Measurements from ENCODE around the gene PIGL.
"Not testable (repeated sequence)": the region's sequence is repeated elsewhere in the genome, so short reads cannot be mapped to it uniquely, and the experiment has no call there.

PIGL gene

DNA sequence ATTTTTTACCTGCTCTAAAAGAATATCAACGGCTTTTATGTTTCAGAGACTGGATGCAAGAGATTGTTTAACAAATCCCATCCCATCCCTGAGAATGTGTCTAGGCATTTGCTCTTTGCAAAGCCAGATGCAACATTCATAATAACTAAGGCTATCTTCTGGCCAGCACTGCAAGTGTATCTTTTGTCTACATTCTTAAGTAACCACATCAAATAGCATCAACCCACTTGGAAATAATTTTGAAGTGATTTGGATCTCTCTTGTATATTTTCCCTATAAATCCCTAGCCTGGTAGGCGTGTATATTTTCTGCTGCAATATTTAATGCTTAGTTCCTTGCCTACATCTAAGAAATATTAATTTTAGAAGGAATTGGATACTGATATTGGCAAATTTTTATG, 64.3 kb downstream of the PIGL start:
- DNase-seq = no peak

DNA sequence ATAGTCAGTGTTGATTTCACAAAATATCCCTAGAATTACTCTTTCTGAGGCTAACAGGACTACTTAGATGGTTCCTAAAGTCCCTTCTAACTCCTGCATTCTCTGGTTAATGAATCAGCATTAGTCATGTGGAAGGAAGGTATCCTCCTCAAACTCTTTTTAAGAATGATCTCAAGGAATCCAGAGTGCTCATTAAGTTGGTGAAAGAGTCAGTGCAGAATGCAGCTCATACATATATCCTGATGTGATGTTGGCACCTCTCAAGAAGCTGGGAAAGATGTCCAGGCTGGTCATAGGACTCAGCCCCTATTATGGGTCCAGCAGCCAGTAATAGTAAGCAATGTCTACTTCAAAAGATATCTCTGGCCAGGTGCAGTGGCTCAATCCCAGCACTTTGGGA, 65.5 kb downstream of the PIGL start:
- DNase-seq = no peak

- DNase-seq = no peak
Measured at GRCh38 chr17:16283705-16284104, 66.7 kb downstream of the PIGL start.

- DNase-seq = no peak
Measured at GRCh38 chr17:16285646-16286008, 68.6 kb downstream of the PIGL start.

DNA sequence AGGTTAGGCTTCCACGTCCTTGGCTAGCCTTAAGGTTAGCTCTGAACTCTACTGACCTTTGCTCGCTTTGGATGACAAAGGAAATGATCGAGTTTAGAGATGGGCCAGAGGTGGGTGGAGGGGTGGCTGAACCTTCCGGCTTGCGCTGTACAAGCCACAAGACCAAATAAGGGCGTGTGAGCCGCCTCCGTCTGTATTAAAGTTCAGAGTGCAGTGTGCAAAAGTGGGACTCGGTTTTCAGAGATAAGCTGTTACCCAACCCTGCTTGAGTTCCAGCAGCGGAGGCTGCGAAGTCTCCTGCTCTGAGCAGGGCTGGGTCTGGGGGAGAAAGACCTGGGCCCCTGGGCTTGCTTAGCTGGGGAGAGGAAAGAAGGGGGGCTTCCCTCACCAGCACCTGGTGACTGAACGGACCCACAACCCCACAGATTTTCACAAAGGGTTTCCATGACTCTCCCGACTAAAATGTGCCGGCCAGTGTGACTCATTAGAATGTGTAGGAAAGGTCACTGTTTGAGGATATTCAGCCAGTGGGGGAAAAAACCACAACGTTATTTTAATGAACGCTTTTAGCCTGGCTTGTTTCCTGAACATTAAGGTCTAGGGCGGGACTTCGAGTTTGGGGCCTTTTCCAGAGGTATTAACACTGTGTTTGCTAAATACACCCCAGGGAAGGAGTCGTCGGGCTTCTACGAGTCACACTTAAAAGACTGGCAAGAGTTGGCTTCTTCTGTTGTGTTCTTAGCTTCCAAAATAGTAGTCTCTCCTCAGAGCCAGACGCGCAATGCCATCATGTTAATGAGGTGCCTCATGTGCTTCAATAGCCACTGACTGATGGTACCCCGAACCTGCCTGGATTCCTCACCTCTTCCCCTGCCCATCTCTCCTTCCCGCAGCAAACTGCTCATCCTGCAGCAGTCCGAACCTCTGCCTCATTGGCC, 69.3 kb downstream of the PIGL start:
- peak; percentile 80 for DNase-seq

DNA sequence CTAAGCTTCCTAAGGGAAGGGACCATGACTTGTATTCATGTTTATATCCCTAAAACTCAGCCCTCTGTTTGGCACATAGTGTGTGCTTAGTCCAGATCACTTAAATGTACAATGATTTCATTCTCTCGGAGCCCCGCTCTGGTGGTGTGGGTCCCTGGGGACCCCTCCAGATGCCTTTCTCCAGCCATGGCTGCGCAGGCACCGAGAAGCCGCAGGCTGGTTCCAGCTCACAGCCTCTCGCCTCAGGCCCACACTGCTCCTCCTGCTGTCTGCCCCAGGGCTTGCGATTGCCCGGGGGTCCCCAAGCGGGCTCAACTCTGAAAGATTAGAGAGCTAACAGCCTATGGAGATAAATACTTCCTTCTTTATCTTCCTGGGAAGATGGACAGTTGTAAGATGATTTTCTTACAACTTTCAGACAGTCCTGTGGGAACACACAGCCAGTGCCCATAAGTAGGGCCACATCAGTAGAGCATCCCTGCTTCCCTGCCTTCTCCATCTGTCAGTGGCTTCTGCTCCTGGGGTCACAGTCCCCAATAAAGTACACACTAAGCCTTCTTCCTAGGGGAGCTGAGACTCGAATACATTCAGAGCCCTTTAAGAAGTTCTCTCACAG, 70.0 kb downstream of the PIGL start:
- peak; percentile 68 for DNase-seq

GRCh38 chr17:16287563-16288027, 70.6 kb downstream of the PIGL start:
- DNase-seq = peak; percentile 19

DNA sequence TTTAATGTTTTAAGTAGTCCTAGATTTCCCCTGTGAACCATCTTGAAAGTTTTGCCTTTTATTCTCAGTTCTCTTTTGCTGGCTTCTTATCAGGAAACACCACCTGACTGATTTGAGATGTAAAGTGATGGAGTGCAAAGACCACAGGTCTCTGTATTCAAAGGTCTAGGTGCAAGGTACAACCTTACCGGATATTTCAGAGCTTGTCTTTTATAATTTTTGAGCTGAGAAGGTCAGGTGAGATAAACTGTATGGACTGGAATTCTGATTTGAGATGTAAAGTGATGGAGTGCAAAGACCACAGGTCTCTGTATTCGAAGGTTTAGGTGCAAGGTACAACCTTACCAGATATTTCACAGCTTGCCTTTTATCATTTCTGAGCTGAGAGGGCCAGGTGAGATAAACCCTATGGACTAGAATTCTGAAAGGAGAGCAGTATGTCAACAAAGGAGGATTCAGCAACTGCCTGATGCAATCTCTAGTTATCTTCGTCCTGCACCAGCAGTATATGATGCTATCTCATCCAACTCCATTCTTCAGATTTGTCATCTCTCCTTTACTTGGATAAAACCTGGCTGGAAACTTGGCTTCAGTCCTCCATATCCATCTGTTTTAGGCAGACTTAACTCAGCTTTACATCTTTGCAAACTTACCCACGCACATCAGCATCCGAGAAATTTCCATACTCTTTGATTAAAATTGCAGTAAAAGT, 72.0 kb downstream of the PIGL start:
- DNase-seq = no peak

GRCh38 chr17:16293931-16294330, 76.9 kb downstream of the PIGL start:
- DNase-seq = no peak

GRCh38 chr17:16294560-16294959, 77.5 kb downstream of the PIGL start:
- no peak for DNase-seq

- not testable (repeated sequence) for DNase-seq
Measured at GRCh38 chr17:16296072-16296471, 79.1 kb downstream of the PIGL start.

- DNase-seq = no peak
Measured at GRCh38 chr17:16297367-16298139, 80.5 kb downstream of the PIGL start.

DNA sequence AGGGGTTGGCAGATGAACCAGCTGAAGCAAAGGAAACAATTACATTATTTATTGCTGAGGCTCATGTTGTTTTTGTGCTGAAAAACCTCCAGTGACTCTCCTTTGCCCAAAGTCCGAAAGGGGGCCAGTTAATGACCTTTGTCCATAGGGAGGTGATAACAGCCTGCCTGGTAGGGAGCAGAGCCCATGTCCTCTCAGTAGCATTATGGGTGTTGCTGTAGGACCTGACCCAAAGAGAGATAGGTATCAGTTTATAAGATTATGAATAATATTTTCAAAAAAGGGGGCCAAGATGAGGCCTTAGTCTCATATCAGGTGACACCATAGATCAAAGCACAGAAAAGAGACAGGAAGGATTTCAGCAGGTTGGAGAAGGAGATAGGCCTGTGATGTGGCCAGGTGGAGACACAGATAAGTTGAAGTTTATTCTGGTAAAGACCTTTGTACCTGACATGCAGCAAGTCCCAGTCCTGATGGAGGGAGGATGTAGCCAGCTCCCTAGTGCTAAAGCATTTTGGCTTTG, 81.2 kb downstream of the PIGL start:
- DNase-seq = no peak

DNA sequence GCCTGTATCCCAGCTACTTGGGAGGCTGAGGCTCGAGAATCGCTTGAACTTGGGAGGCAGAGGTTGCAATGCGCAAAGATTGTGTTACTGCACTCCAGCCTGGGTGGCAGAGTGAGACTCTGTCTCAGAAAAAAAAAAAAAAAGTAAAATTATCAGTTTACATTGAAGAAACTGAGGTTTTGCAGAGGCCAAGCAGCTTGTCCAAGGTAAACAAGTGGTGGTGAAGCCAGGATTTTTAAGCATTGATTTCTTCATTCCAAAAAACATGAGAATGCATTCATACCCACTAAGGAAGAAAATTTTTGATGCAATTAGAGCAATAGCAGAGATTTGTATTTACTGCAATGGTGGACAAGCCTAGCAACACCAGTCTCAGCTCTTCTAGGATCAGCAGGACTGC, 83.5 kb downstream of the PIGL start:
- DNase-seq = no peak

DNA sequence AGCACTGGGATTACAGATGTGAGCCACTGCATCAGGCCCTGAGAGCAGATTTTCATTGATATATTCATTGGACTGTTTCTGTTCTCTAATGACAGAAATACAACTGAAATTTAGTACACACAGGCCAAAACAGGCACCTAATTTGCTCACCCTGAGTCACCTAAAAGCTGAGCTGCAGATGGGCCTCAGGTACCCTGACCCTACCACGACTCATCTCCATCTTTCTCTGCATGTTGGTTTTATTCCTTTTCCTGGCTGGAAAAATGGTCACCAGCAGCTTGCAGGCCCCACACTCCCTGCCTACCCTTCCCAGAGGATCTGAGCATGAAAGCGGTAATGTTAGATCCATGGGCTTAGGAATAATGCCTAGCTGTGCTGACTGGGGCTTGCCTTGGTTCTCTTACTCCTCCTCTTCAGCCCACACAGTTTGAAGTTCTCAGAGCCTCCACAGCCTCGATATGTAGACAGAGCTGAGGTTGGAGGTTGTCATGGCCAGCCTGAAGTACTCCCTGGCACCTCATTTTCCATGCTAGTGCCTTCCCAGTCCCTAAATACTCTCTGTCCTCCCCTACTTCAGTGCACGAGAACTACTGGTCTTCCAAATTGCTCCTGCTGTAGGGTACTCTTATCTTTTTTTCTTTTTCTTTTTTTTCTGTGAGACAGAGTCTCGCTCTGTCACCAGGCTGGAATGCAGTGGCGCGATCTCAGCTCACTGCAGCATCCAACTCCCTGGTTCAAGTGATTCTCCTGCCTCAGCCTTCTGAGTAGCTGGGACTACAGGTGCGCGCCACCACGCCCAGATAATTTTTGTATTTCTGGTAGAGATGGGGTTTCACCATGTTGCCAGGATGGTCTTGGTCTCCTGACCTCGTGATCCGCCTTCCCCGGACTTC, 85.2 kb downstream of the PIGL start:
- no peak for DNase-seq

DNA sequence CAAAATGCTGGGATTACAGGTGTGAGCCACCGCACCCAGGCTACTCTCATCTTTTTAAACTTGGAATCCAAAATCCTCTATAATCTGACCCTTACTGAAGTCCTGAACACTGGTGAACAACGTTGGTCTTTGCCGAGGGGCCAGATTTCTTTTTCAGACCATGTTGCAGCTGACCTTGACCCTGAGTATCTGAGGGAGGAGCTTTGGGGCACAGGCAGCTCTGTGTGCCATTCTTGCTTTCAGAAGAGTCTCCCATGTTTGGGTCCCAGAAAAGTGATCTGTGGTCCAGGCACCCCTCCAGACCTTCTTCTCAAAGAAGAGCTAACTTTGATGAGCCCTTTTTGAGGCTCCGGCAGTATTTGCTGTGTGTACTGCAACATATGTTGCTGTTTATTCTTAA, 85.8 kb downstream of the PIGL start:
- no peak for DNase-seq

DNA sequence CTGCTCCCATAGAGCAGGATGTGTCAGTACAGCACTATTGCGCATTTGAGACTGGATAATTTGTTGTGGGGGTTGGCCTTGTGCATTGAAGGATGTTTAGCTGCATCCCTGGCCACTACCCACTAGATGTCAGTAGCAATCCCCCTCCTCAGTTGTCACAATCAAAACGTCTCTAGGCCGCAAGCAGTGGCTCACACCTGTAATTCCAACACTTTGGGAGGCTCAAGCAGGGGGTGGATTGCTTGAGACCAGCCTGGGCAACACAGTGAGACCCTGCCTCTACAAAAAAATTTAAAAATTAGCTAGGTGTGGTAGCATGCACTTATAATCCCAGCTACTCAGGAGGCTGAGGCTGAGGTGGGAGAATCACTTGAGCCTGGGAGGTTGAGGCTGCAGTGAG, 87.8 kb downstream of the PIGL start:
- DNase-seq = no peak

DNA sequence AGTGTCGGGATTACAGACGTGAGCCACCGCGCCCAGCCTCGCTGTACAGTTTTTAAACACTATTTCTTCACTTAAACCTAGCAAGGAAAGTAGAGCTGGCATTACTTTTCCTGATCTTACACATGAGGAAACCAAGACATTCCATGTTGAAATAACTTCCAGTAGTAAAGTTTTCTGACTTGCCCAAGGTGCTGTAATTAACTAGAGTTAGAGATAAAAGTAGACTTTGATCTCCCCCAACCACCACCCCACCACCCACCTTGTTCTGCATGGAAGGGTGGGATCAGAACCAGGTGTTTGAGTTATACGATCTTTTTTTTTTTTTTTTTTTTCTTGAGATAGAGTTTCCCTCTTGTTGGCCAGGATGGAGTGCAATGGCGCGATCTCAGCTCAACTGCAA, 89.2 kb downstream of the PIGL start:
- no peak for DNase-seq

DNA sequence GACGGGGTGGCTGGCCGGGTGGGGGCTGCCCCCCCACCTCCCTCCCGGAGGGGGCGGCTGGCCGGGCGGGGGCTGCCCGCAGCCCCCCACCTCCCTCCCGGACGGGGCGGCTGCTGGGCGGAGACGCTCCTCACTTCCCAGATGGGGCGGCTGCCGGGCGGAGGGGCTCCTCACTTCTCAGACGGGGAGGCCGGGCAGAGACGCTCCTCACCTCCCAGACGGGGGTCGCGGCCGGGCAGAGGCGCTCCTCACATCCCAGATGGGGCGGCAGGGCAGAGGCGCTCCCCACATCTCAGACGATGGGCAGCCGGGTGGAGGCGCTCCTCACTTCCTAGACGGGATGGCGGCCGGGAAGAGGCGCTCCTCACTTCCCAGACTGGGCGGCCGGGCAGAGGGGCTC, 95.1 kb downstream of the PIGL start:
- not testable (repeated sequence) for DNase-seq

DNA sequence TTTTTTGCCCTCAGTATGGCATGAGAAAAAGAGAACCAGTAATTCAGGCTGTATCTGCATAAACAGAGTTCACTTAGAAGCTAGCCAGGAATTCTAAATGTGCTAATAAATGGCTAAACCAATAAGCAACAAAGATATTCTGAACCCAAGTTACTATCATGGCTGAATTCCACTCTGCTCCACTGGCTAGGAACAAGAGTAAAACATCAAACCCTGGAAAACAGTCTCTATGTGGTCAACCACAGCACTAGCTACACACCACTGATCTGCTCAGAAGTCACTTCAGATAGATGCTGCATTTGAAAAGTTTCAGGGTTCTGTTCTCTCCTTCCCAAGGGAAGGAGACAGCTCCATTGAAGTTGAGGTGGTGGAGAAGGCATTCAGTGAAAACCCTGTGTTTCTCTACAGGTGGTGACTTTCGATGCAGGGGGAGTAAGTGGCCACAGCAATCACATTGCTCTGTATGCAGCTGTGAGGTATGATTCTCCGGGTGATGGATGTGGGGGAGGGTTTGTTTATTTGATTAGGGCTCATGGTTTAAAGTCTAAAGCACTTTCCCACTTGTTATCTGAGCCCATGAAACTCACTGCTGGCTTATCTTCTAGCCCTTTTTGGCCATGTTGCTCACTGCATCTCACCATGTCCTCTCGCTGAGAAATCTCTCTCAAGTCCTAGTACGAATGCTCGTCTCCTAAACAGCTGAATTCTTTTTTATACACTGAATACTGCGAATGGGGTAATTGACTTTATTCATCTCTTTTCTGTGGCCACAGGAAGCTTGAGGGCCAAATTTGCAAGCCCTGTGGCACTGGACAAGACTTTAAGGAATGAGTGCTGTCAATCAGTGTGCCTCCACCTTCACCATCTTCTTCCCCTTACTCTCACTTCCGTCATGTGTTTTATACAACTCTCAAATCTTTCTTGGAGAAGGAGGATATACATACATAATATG, 96.4 kb downstream of the PIGL start:
- DNase-seq = no peak
